GM19463 (cell line): ENCODE data around the gene ARHGEF4.
"Not testable (repeated sequence)": the region's sequence is repeated elsewhere in the genome, so short reads cannot be mapped to it uniquely, and the experiment has no call there.

Experiments
- ATAC-seq: cut with Tn5 transposase; IDR thresholded peaks from one replicate; pipeline ENCODE4 v1.9.1; 2021; ENCODE audit warnings: mild to moderate bottlenecking, moderate library complexity; ENCODE audit not compliant: unreplicated experiment

Gene ARHGEF4

DNA sequence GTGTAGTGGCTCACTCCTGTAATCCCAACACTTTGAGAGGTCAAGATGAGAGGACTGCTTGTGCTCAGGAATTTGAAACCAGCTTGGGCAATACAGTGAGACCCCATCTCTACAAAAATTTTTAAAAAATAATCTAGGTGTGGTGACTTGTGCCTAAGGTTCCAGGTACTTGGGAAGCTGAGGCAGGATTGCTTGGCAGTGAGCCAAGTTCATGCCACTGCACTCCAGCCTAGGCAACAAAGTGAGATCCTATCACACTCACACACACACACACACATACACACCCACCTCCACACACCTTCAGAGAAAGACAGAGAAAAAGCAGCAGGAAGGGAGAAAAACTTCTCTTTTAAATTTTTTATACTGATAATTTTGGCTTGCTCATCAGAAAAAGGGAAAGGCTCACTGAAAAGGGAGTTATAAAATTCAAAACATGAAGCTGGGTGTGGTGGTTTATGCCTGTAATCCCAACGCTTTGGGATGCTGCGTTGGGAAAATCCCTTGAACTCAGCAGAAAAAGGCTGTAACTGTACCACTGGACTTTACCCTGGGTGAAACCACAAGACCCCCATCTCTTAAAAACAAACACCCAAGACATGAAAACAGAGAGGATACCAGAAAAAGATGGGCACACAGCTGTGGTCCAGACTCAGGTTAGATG, 230.9 kb downstream of the ARHGEF4 start:
- no peak for ATAC-seq

- not testable (repeated sequence) for ATAC-seq
These were observed 231.5 kb downstream of the ARHGEF4 start for GRCh38 chr2:131068172-131068571.

- not testable (repeated sequence) for ATAC-seq
These were observed 238.9 kb downstream of the ARHGEF4 start for GRCh38 chr2:131075578-131075977.

GRCh38 chr2:131076707-131077106, 240.0 kb downstream of the ARHGEF4 start:
- no peak for ATAC-seq

DNA sequence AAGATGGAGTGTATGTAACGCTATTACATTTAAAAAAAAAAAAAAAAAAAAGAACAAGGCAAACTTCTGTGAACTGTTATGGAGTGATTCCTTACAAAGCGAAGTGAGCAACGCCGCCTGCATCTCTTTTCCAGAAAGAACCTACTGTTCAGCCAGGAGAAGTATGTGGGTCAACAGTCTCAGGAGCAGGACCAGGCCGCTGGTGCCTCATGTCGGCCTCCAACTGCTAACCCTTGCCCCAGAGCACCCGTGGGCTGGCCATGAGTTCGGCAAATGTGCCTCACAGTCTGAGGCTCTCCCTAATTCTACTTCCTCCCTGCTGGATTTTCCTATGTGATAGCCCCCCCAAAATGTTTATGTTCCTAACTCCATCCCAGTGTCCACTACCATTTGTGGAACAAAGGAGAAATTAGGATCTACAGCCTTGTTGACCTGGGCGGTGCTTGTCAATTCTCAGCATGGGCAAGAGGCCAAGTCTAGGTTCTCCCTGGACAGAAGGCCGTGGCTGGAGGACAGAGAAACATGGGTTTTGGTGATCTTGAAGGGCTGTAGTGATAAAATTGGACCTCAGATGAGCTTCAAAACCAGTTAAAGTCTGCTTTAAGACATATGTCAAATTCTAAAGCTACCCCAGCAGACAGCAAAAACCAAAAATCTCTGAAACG, 240.6 kb downstream of the ARHGEF4 start:
- ATAC-seq, result no peak

DNA sequence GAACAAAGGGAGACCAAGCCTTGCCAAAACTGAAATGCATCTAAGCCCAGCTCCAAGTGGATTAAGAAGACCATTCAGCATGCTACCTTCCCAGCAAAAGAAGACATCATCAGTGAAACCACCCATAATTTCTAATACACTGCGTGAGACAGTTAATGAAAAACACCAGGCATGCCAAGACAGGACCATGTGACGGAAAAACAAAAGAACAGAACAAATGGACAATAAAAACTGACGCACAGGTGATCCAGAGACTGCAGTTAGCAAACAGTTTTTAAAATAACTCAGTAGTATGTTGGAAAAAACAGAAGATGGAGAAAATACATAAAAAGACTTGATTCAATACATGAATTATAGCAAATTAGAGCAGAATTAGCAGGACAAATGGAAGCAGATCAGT, 241.3 kb downstream of the ARHGEF4 start:
- no peak for ATAC-seq

DNA sequence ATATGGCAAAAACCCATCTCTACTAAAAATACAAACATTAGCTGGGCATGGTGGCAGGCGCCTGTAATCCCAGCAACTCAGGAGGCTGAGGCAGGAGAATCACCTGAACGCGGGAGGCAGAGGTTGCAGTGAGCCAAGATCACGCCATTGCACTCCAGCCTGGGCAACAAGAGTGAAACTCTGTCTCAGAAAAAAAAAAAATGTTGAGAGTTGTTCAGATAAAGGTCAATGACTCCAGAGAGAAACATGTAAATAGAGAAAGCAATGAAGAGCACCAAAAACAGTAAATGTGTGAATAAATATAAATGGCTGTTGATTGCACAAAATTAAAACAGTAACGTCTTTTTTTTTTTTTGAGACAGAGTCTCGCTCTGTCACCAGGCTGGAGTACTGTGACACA, 243.2 kb downstream of the ARHGEF4 start:
- ATAC-seq, result not testable (repeated sequence)

DNA sequence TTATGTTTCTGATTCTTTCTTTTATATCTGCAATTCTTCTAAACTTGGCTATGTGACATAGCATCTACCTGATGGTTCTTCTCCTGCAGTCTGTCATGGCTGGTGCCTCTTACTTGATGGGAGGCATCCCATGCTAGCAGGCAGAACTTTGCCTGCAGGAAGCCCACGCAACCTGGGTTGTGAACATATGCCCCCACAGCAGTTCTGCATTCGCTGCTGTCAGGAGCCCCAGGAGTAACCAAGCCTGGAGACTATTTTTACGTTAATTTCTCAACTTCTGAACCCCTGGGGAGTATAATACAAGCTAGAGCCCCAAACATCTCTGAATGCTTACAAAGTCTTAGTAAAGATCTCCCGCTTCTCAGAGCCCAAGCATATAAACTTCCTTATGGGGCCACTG, 244.5 kb downstream of the ARHGEF4 start:
- no peak for ATAC-seq

DNA sequence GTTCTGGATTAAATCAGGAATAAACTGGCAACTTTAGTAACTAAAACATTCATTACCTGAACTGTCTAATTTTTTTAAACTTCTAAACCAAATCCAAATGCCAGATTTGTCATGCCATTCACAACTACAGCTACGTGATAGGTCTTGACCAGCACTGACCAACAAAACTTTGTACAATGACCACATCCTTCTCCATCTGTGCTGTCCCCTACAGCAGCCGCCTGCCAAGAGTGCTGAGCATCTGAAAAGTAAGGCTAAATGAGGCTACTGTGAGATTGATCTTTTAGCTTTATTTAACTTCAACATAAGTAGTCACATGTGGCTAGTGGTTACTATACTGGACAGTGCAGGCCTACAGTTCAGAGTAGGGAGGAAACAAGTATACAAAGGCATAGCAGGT, 248.9 kb downstream of the ARHGEF4 start:
- ATAC-seq, result no peak

- no peak for ATAC-seq
These were observed 255.8 kb downstream of the ARHGEF4 start for GRCh38 chr2:131092458-131093005.

DNA sequence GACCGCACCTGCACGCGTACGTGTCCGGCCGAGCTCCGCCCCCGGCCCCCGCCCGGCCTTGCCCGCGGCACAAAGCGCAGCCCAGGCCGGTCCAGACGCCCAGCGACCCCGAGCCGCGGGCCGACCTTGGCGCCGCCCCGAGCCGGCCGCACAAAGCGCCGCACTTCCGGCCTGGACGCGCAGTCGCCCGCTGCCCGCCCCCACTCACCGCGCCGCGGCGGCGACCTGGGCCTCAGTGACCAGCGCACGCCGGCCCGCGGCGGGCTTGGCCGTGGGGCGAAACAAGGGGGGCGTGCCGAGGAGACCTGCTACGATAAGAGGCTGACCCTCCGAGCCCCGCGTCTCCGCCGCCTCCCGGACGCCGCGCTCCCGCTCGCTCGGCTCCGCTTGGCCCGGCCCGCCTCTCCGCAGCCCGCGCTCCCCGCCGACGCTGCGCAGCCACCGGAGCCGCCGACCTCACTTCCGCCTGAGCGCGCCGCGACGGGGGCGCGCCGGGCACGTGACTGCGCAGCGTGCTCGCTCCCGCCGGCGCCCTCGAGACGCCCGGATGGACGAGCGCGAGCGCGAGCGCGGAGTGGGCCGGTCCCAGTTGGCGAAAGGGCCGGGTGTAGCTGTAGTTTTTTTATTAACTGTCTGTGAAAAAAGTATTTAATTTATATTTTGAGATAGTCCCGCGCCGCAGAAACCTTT, 256.4 kb downstream of the ARHGEF4 start, which contains the start of gene FAM168B:
TSS of gene FAM168B (minus strand) at position 455 of the 690 bp plus-strand sequence. CDS start 10,814 bp downstream, outside the sequence.
- peak; percentile 80 for ATAC-seq

- peak; percentile 56 for ATAC-seq
These were observed 257.2 kb downstream of the ARHGEF4 start for GRCh38 chr2:131093696-131094462.

DNA sequence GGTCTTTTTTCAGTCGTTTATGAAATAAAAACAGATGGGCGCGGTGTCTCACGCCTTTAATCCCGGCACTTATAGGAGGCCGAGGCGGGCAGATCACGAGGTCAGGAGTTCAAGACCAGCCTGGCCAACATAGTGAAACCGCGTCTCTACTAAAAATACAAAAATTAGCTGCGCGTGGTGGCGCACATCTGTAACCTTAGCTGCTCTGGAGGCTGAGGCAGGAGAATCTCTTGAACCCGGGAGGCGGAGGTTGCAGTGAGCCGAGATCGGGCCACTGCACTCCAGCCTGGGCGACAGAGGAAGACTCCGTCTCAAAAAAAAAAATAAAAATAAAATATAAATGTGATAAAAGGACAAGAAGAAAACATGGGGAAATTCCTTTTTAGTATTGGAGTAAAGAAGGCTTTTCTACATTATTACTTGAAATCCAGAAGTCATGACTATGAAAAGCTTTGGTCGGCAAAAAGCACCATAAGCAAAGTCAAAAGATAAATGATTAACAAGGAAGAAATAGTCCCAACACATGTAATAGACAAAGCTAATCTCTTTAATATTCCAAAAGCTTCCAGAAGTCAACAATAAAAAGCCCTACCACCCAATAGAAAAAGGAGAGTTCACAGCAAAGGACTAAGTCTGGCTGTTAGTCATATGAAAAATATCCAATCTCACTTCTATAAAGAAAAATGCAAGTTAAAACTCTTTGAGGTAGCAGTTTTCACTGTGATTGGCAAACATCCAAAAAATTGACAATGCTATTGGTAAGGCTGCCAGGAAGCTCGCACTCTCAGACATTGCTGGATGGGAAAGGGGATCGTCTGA, 258.0 kb downstream of the ARHGEF4 start:
- ATAC-seq, result no peak
